Suprapubic skin (tissue), 3 donors: Measurements from ENCODE around the gene SLC38A10.

Experiments used
- POLR2A ChIP-seq, 2 donors: fragments of 450-650 bp; IDR thresholded peaks; one replicate each; pipeline ENCODE4 v1.6.1; 2017; ENCODE audit warnings: antibody characterized with exemption in 2 of 2, mild to moderate bottlenecking in 2 of 2, moderate library complexity in 2 of 2
- TF ChIP-seq, protein P1 (sequence below), 2 donors: fragments of 200-600 bp in 1 of 2; fragments of 450-650 bp in 1 of 2; sonication (generic) in 1 of 2; IDR thresholded peaks; one replicate each; pipeline ENCODE4 v1.5.1; 2016 to 2019; ENCODE audit warnings: antibody characterized with exemption in 2 of 2, mild to moderate bottlenecking in 1 of 2, moderate library complexity in 1 of 2

DNA sequence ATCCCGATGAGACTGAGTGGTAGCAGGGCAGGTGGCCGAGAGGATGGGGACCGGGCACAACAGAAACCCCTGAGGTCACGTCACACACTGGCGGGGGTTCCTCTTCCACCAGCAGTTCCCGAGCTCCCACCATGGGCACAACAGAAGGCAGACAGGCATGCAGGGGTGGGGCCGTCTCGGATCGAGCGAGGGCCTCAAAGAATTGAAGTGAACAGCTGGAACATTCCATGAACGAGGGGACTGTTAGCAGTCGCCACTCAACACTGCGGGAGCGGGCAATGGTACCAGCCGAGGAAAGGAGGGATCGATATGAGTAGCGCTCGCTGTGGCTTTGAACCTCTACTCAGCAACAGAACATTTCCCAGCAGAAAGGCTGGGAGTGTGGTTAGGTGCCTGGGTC is 77.6 kb downstream of the SLC38A10 start:
- TF ChIP-seq, protein P1, sequence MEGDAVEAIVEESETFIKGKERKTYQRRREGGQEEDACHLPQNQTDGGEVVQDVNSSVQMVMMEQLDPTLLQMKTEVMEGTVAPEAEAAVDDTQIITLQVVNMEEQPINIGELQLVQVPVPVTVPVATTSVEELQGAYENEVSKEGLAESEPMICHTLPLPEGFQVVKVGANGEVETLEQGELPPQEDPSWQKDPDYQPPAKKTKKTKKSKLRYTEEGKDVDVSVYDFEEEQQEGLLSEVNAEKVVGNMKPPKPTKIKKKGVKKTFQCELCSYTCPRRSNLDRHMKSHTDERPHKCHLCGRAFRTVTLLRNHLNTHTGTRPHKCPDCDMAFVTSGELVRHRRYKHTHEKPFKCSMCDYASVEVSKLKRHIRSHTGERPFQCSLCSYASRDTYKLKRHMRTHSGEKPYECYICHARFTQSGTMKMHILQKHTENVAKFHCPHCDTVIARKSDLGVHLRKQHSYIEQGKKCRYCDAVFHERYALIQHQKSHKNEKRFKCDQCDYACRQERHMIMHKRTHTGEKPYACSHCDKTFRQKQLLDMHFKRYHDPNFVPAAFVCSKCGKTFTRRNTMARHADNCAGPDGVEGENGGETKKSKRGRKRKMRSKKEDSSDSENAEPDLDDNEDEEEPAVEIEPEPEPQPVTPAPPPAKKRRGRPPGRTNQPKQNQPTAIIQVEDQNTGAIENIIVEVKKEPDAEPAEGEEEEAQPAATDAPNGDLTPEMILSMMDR (IDR thresholded peaks at IDR 0.05) = no peak
- no peak for TF ChIP-seq POLR2A (IDR thresholded peaks at IDR 0.05)
